GM12864 (cell line): ENCODE measurements around the gene CD19.

Source experiments
- DNase-seq: peaks from one replicate; pipeline ENCODE4 v3.0.0-alpha.2; 2011; ENCODE audit warnings: low read depth
- H3K4me3 ChIP-seq: 2 replicates; pipeline ENCODE4 v1.5.1; 2011; ENCODE audit warnings: mild to moderate bottlenecking, low read depth, low read length, control low read depth
- CTCF ChIP-seq: IDR thresholded peaks from 2 replicates; pipeline ENCODE4 v1.5.1; 2011; ENCODE audit warnings: low read depth, mild to moderate bottlenecking, moderate library complexity, low read length, control low read depth, inconsistent platforms; ENCODE audit errors: missing control alignments

Gene CD19

GRCh38 chr16:28910086-28911031 lies 21.4 kb upstream of the CD19 start:
- TF ChIP-seq CTCF, result no peak
- H3K4me3 ChIP-seq, result no peak overlapping the region
- DNase-seq, result no peak

- H3K4me3 ChIP-seq, result no peak overlapping the region
- DNase-seq, result no peak
- no peak for TF ChIP-seq CTCF
Measured at GRCh38 chr16:28912558-28912957, 19.2 kb upstream of the CD19 start.

GRCh38 chr16:28913946-28914724 lies 17.6 kb upstream of the CD19 start:
- DNase-seq, result no peak
- TF ChIP-seq CTCF, result no peak
- H3K4me3 ChIP-seq, result no peak overlapping the region

GRCh38 chr16:28915181-28915580 lies 16.6 kb upstream of the CD19 start:
- no peak for DNase-seq
- H3K4me3 ChIP-seq, result no peak overlapping the region
- TF ChIP-seq CTCF, result no peak

- no peak for DNase-seq
- no peak overlapping the region for H3K4me3 ChIP-seq
- TF ChIP-seq CTCF, result no peak
Measured at GRCh38 chr16:28917095-28917494, 14.7 kb upstream of the CD19 start.

GRCh38 chr16:28918698-28919097 lies 13.1 kb upstream of the CD19 start:
- H3K4me3 ChIP-seq, result no peak overlapping the region
- no peak for DNase-seq
- no peak for TF ChIP-seq CTCF
